ENCODE measurements around the gene STRN4.

Gene STRN4

DNA sequence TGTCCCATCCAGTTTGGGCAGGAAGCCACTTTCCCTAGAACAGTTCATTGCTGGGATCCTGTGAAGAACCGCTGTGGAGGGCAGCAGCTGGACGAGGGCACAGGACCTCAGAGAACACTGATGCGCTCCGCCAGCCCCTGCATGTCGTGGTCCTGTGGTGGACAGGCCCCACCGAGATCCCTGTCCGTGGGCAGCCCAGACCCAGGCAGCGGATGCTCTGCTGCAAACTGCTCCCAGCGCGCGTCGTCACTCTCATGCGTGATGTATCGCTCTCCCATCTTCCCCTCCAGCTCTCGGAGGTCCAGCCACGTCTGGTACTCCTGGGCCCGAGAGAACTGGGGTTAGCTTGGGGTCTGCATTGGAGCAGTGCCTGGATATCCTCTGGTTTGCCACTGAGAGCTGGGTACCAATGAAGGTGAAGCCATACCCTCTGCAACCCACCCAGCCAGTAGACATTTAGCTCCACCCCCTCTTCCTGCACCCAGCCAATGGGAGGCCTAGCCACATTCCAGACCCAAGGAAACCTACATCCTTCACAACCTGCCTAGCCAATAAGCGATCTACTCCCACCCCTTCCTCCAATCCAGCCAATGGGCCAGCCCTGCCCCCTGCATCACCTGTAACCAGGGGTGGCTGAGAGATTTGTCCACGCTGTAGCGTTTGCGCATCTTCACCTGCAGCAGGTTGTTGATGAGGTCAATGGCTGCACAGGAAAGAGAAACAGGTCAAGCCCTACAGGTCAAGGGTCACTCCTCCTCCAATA is 71.7 kb downstream of the STRN4 start:
- no peak for DNase-seq (ENCODE audit: low read depth in 2 of 2)

GRCh38 chr19:46670813-46671212 is 75.4 kb downstream of the STRN4 start:
- no peak for DNase-seq (ENCODE audit: low read depth in 2 of 2)

Measured in stimulated activated CD8-positive, alpha-beta memory T cell treated with anti-CD3 and anti-CD28 coated beads, Interleukin-7, amount 100 ng/mL, for 1 hour (primary cell).